Parathyroid adenoma (tissue), 2 donors: ENCODE data around the gene CNTNAP2.

Source experiments
- H2AFZ ChIP-seq: fragments of 300-600 bp; sonication (generic); one replicate; pipeline ENCODE4 v1.7.0; 2017; ENCODE audit warnings: antibody characterized with exemption, mild to moderate bottlenecking
- H3K27ac ChIP-seq: fragments of 300-600 bp; sonication (generic); one replicate; pipeline ENCODE4 v1.7.0; 2017
- H3K27me3 ChIP-seq: fragments of 300-600 bp; sonication (generic); one replicate; pipeline ENCODE4 v1.7.0; 2017; ENCODE audit warnings: low read length; ENCODE audit not compliant: control insufficient read depth, insufficient read depth
- H3K36me3 ChIP-seq: fragments of 300-600 bp; sonication (generic); one replicate; pipeline ENCODE4 v1.7.0; 2017; ENCODE audit warnings: low read length; ENCODE audit not compliant: control insufficient read depth, insufficient read depth
- H3K4me1 ChIP-seq: fragments of 300-600 bp; sonication (generic); one replicate; pipeline ENCODE4 v1.7.0; 2017; ENCODE audit warnings: control low read depth
- H3K4me2 ChIP-seq: fragments of 300-600 bp; sonication (generic); one replicate; pipeline ENCODE4 v1.7.0; 2017; ENCODE audit warnings: low read length
- H3K4me3 ChIP-seq: fragments of 300-600 bp; sonication (generic); one replicate; pipeline ENCODE4 v1.7.0; 2017; ENCODE audit warnings: low read depth, low read length
- H3K79me2 ChIP-seq: fragments of 300-600 bp; sonication (generic); one replicate; pipeline ENCODE4 v1.7.0; 2017; ENCODE audit warnings: control low read depth
- H3K9ac ChIP-seq: fragments of 300-600 bp; sonication (generic); one replicate; pipeline ENCODE4 v1.7.0; 2017; ENCODE audit warnings: mild to moderate bottlenecking
- H3K9me3 ChIP-seq: fragments of 300-600 bp; sonication (generic); one replicate; pipeline ENCODE4 v1.7.0; 2017; ENCODE audit warnings: low read length; ENCODE audit not compliant: control insufficient read depth
- CTCF ChIP-seq: fragments of 300-600 bp; sonication (generic); IDR thresholded peaks from one replicate; pipeline ENCODE4 v1.7.0; 2017; ENCODE audit warnings: antibody characterized with exemption, mild to moderate bottlenecking
- donor health status: primary hyperparathyroidism.

Gene CNTNAP2

GRCh38 chr7:146875237-146875785 lies 758.7 kb downstream of the CNTNAP2 start:
- Histone ChIP-seq H3K36me3 (no peaks in the 10 kb centered on the region), H2AFZ (no peak overlapping the region), H3K4me3 (no peak overlapping the region), H3K9ac (no peak overlapping the region), H3K4me1 (no peaks in the 10 kb centered on the region), H3K27ac (no peak overlapping the region), H3K4me2 (no peak overlapping the region), H3K79me2 (no peaks in the 10 kb centered on the region), H3K27me3 (no peaks in the 10 kb centered on the region), H3K9me3 (no peaks in the 10 kb centered on the region)
- TF ChIP-seq CTCF: no peak

GRCh38 chr7:146875981-146876380 lies 759.4 kb downstream of the CNTNAP2 start:
- Histone ChIP-seq H3K4me3 (no peak overlapping the region), H3K79me2 (no peaks in the 10 kb centered on the region), H3K36me3 (no peaks in the 10 kb centered on the region), H3K4me1 (no peaks in the 10 kb centered on the region), H3K27me3 (no peaks in the 10 kb centered on the region), H3K27ac (no peak overlapping the region), H3K9ac (no peak overlapping the region), H2AFZ (no peak overlapping the region), H3K9me3 (no peaks in the 10 kb centered on the region), H3K4me2 (no peak overlapping the region)
- TF ChIP-seq CTCF: no peak

GRCh38 chr7:146876411-146876810 lies 759.8 kb downstream of the CNTNAP2 start:
- TF ChIP-seq CTCF: no peak

GRCh38 chr7:146878901-146879300 lies 762.3 kb downstream of the CNTNAP2 start:
- H3K9me3 ChIP-seq: no peaks in the 10 kb centered on the region
- no peak overlapping the region for H3K27ac ChIP-seq
- TF ChIP-seq CTCF: no peak
- H3K36me3 ChIP-seq: no peaks in the 10 kb centered on the region
- H2AFZ ChIP-seq: no peak overlapping the region
- H3K79me2 ChIP-seq: no peaks in the 10 kb centered on the region
- H3K27me3 ChIP-seq: no peaks in the 10 kb centered on the region
- no peak overlapping the region for H3K9ac ChIP-seq
- no peak overlapping the region for H3K4me2 ChIP-seq
- H3K4me3 ChIP-seq: no peak overlapping the region
- H3K4me1 ChIP-seq: no peaks in the 10 kb centered on the region

More at GRCh38 chr7:146876411-146876810, 759.8 kb downstream of the CNTNAP2 start:
- Histone ChIP-seq H3K4me1 (no peaks in the 10 kb centered on the region), H3K79me2 (no peaks in the 10 kb centered on the region), H3K9me3 (no peaks in the 10 kb centered on the region), H3K4me2 (no peak overlapping the region), H3K27ac (no peak overlapping the region), H3K9ac (no peak overlapping the region), H2AFZ (no peak overlapping the region), H3K4me3 (no peak overlapping the region), H3K27me3 (no peaks in the 10 kb centered on the region), H3K36me3 (no peaks in the 10 kb centered on the region)

- H3K9me3 ChIP-seq: no peaks in the 10 kb centered on the region
- no peaks in the 10 kb centered on the region for H3K27me3 ChIP-seq
- H3K4me2 ChIP-seq: no peak overlapping the region
- H3K4me1 ChIP-seq: no peaks in the 10 kb centered on the region
- no peak overlapping the region for H3K4me3 ChIP-seq
- no peak overlapping the region for H3K9ac ChIP-seq
- no peak overlapping the region for H2AFZ ChIP-seq
- no peaks in the 10 kb centered on the region for H3K79me2 ChIP-seq
- no peaks in the 10 kb centered on the region for H3K36me3 ChIP-seq
- H3K27ac ChIP-seq: no peak overlapping the region
- no peak for TF ChIP-seq CTCF
Observed at GRCh38 chr7:146885231-146885630, 768.6 kb downstream of the CNTNAP2 start.
